ENCODE data around the gene HNRNPUL1.

GRCh38 chr19:41288673-41289530 is 24.7 kb downstream of the HNRNPUL1 start:
- TF ChIP-seq CTCF (IDR thresholded peaks at IDR 0.05; ENCODE audit: low read length) (no peak), EZH2 (IDR thresholded peaks at IDR 0.05; ENCODE audit: borderline replicate concordance, low read length) (no peak)
